GM21381 (cell line): Measurements from ENCODE around the gene TCEANC2.
"Not testable (repeated sequence)": the region's sequence is repeated elsewhere in the genome, so short reads cannot be mapped to it uniquely, and the experiment has no call there.

ENCODE experiments used
- ATAC-seq: cut with Tn5 transposase; IDR thresholded peaks from one replicate; pipeline ENCODE4 v1.9.1; 2021; ENCODE audit warnings: mild to moderate bottlenecking, moderate library complexity; ENCODE audit not compliant: unreplicated experiment

Gene TCEANC2

DNA sequence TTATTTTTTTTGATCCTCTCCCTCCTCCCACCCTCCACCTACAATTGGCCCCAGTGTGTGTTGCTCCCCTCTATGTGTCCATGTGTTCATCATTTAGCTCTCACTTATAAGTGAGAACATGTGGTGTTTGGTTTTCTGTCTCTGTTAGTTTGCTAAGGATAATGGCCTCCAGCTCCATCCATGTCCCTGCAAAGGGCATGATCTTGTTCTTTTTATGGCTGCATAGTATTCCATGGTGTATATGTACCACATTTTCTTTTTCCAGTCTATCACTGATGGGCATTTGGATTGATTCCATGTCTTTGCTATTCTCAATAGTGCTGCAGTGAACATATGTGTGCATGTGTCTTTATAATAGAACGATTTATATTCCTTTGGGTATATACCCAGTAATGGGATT, 28.6 kb upstream of the TCEANC2 start:
- not testable (repeated sequence) for ATAC-seq

DNA sequence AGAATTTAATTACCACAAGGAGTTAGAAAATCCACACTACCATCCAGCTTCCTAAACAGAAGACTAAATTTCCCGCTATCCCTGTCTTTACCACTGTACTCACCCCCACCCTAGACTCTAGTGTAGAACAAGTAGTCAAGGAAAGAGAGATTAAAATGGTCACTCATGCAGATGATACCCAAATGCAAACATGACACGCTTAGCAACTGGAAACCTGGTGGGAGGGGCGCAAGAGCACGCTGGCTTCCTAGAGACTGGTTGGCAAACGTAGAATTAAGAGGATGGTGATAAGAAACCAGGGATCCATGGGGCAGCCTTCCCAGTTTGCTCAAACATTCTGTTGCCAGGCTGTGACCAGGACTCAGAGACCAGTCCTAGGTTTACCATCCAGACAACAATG, 25.6 kb upstream of the TCEANC2 start:
- ATAC-seq: no peak

DNA sequence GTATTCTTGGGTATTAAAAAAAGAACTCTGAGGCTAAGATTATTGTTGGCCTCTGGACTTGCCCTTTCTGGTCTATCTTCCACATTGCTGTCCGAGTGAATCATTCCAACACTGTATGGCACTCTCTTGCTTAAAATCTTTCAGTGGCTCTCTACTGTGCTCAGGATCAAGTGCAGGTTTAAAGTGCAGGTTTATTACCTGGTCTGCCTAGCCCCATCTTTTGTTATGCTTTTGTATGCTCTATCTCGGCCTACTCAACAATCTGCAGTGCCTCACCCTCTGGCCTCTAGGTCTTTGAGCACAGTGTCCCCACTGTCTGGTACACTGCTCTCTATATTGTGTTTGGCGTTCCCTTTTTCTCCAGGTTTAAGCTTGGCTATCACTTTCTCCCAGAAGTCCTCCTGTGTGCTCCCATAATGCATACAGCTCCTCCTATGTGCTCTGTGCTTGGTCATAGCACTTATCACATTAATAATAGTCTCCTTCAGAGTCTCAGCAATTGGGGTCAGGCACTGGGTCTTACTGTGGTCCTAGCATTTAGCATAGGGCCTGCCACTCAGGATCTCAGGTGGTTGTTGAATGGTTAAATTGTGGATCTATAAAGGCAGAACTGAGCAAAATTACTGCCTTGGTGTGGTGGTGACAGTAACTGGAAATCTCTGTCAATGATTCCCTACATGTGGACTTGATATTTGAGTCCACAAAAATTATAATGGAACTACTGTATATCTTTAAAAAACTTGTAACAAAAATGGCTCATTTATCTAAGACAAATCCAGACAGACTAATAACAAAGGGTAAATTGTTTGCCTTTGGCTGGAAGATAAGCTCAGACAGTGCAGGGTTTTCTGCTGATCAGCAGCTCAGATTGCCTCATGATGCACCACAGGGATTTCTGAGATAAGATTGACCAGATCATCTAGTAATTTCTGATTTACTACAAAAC, 24.8 kb upstream of the TCEANC2 start:
- ATAC-seq: no peak

DNA sequence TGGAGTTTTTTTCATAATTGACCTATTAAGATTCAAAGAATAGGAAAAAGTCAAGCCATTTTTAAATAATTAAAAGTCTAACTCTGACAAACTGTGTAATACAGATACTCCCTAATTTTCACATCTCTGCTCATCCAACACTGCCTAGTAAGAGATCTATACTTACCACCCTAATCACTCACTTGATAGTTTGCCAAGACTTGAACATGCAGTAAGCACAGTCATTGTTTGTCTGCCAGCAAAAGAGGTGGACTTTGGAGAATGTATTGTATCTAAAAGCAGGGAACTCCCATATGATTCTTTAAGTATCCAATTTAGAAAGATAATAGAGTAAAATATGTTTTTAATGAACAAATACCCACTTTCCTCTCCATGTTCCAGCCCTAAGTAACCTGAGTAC, 15.9 kb upstream of the TCEANC2 start:
- ATAC-seq: no peak

DNA sequence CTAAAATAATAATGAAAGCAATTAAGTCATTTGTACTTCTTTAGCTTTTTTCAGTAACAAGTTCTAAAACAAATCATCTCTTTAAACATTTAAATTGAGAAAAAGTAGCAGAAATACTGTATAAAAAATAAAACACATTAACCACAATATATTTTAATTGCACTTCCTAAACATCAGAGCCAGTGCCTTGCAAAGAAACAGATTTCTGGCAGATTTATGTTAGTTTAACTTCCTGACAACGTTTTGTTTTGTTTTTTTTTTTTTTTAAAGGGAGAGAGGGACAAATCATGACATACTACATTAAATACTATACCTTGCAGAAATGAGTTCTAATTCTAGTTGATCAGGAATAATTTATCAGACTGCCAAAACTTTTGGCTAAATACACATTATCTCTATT, 11.6 kb upstream of the TCEANC2 start:
- ATAC-seq: no peak

DNA sequence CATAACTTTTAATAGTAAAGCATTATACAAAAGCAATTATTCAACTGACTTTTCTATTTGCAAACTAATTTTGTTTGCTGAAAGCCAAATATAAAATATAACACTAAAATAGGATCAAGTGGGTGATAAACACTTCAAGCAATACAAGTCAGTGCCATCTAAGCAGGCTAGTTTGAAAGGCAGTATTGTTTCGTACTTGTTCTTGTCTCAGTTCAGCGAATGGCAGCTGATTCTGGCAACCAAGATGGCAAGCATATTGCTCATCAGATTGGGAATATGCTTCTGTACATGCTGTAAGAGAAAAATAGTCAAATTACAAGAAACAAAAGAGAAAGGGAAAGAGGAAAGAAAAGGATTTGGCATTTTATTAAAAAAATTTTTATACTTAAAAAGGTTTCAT, 7.9 kb upstream of the TCEANC2 start:
- ATAC-seq: no peak

DNA sequence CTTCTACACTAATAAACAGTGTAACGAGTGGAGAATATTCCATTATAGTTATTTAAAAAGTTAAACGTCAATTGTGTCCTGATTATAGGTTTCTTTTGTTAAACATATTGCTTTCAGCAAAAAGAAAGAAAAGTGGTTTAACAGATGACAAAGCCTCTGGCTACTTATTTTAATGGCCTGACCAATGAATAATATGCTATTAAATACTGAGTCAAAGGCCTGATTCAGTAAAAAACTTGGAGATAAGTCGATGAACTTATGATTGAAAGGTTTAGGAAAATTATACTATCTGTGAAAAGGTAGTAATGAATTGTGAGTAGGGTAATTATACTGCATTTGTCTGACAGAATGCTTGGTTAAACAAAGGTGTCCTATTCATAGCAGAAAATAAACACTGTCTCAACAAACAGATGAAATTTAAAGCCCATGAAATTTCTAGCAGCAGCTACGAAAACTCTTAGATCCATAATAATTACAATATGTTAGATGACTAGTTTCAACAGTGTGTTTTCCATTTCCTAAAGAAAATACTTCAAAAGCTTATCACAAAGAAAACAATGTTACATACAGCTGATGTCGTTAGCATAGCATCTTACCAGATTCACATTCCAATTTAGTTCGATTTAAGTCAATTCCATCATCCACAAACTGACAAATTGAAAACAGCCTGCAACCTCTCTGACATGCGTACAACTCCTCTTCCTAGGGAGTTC, 6.6 kb upstream of the TCEANC2 start:
- ATAC-seq: no peak

DNA sequence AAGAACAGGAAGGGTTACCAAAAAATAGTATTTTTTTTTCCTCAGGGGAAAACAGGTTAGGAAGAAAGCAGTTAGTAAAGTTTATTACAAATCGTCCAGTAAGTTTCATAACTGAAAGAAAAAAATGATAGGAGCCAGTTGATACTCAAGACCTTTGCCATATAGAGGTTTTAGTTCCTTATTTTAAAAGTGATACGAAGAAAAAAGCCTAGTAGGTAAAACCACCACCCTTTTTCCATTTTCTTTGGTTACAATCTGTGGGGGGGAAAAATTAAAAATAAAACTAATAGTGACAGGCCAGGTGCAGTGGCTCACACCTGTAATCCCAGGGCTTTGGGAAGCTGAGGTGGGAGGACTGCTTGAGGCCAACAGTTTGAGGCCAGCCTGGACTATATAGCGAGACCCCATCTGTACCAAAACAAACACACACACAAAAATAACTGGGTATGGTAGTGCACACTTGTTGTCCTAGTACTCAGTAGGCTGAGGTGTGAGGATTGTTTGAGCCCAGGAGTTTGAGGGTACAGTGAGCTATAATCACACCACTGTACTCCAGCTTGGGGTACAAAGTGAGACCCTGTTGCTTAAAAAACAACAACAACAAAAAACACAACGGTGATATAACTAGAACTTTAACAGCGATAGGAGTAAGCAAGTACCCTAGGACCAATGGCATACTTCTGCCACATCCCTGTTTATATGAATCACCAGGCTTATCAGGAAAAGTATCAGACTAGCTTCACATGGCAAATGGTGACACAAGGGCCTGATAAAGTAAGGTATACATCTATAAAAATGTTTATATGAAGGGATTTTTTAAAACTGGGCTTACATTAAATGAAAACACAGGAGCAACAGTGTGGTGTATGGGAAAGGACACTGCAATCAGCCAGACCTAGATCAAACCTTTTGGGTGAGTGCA, 5.8 kb upstream of the TCEANC2 start:
- no peak for ATAC-seq

DNA sequence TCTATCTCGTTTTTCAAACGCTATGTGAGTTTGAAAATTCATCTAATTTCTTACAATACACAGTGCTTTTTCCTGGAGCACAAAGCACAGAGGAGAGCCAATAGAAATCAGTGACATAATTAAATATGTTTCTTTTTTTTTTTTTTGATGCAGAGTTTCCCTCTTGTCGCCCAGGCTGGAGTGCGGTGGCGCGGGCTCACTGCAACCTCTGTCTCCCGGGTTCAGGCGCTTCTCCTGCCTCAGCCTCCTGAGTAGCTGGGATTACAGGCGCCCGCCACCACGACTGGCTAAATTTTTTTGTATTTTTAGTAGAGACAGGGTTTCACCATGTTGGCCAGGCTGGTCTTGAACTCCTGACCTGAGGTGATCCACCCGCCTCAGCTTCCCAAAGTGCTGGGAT, 3.0 kb upstream of the TCEANC2 start:
- ATAC-seq: not testable (repeated sequence)

DNA sequence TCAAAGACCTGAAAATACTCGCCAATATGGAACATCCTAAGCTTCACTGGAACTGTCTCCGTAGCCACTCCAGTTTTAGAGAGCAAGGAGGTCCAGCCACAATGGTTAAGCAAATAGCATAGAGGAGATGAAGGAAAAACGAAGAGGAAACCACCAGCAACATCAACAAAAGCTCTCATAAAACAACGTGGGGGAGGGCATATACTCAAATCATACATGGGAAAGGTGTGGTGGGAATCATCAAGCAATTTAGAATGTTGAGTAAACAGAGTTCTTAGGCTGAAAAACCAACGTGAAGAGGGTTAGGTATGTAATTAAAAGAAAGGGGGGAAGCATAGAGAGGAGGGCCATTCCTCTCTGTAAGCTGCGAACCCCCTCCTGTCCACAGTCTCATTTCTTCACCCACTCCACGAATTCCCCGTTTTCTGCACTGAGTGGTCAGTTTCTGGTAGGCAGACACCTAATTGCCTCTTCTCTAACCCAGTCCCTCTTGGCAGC, 1.4 kb upstream of the TCEANC2 start:
- no peak for ATAC-seq

DNA sequence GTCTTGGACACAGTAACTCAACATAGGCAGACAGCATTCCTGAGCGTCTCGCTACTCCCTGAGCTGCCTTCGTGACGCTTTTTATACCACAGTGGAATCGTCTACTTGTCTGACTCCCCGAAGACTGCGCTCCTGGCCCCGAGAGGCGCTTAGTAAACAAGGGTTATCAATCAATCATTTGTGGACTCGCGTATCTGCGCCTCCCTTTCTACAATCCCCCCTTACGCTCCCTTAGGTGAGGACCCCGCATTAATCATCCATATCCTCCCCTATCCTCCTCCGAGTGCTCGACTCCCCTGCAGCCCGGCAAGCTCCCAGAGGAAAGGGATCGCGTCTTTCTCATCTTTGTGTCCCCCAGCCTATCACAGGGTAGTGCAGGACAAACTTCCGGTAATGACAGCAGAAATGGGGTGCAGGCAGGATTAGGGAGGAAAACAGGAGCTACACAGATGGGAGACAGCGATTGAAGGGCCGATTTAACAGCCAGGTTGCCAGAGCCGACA, 926 bp upstream of the TCEANC2 start:
- no peak for ATAC-seq

DNA sequence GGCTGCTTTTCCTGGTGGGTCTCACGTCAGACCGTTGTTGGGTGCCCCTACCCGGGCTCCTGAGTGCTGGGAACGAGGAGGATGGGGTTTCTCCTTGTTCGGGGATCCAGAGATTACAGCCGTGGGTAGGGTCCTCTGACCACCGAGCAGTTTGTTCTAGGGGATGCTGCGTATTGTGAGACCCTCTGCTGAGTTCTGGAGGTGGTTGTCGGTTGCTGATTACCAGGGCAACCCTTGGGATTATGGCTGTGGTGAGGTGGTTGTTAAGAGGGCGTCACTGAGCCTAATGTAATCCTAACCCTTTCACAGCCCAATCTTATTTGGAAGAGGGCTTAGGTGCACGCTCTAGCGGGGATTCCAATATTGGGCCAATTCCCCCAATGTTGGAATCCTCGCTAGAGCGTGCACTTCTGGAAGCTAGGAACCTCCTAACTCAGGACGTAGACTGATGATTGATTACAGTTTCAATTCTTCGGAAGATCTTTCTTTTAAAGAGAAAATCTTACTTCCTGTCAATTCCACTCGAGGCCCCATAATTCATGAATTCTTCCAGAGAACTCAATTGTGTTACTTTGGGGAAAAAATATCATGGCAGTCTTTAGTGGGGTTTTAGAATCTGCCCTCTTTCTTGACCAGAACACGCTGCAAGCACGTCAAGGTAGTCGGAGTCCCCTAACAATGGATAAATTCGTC, 483 bp downstream of the TCEANC2 start:
- ATAC-seq: no peak

DNA sequence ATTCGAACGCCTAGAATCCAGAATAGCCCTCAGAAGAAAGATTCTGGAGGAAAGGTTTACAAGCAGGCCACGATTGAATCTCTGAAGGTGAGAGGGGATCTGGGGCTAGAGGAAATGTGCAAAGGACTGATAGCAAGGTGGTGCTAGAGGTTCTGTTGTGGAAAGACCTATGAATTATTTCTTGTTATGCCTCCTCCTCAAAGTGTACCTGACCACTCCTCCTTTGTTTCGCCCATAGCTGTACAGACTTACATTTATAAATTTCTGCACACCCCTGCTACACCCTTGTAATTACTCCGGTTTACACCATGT, 986 bp downstream of the TCEANC2 start:
- ATAC-seq: no peak

DNA sequence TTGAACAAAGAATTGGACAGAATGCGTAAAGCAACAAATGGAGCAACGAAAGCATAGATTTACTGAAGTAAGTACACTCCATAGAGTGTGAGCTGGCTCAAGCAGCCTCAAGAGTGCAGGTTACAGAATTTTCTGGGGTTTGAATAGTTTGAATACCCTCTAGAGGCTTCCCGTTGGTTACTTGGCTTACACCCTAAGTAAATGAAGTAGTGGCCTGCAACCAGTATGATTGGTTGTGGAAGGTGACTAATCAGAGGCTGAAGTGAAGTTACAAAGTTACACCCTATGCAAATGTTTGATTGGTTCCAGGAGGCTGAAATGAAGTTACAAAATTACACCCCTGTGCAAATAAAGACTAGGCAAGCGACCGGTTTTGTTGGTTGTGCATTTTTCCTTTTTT, 10.9 kb downstream of the TCEANC2 start:
- ATAC-seq: no peak

DNA sequence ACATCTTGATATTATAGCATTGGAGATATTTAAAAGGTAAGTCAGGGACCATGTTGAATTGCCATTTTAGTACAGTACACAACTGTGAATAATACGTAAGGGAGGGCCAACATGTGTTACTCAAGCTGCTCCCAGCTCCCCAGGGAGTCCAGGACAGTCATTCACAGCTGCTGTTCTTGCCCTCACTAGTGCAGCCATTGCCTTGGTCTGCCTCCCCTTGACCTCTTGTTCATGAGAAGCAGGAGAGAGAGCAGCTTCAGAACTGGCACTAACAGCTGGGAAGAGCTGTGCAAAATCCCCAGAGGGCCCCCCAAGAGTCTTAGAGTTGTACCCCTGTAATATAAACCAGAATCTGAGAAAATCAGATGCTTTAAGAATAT, 16.4 kb downstream of the TCEANC2 start:
- ATAC-seq: no peak

DNA sequence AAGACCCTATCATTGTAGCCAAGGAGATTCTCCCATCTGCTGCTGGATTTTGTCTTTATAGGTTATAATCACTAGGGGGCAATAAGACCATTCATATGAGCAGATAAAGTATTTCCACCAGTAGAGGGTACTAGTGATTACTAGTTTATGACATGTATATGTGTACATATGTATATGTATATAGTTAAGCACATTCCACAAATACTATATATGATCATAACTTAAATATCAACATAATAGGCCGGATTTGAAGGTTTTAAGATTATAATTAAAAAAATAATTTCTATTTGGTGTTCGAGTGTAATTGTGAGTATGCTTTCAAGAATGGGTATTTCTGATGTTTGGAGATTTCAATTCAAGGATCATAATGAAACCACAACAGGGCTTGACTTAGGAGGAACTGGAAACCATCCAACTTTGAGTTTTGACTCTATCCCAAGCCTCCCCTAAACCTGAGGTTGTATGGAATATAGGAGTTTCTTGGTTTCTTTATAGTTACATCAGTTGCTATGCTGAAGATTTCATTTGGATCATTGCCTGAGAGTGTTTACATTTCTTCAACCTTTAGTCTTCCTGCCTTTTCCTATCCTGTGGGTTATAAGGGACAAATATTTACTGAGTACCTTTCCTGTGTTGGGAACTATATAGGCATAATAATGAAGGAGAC, 16.9 kb downstream of the TCEANC2 start:
- ATAC-seq: no peak

DNA sequence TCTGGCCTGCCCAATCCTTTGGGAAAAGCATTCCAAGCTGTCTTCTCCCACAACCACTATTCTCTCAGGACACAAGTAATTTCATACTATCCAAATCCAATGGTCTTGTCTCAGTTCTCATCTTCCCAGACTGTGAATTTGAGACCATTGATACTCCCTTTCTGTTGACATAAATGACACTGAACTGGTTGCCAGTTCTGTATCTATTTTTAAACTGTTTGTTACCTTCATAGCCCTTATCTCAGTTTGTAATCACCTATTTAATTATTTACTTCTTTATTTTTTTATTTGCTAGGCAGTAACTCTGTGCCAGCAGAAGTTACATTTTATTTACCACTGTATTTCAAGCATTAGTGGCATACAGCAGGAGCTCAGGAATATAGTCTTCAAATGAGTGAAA, 24.0 kb downstream of the TCEANC2 start:
- no peak for ATAC-seq

DNA sequence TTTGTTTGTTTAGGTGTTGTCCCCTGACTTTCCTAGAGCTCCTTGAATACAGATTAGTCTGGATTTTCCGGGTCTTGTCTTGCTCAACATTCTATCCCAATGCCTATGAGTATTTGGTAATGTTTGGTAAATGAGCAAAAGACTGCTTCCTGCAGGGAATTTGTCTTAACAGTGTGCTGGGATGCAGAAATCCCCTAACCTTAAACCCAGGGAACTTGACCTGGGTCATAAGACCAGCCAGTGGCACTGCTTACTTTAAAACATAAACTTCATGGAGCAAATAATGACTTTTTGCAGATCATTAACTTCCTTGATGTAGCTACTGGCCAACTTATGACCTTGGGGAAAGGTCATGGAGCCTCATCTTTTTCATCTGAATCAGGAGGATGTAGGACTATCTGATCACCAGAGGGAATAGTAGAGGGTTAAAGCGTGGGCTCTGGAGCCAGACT, 27.2 kb downstream of the TCEANC2 start:
- ATAC-seq: no peak

DNA sequence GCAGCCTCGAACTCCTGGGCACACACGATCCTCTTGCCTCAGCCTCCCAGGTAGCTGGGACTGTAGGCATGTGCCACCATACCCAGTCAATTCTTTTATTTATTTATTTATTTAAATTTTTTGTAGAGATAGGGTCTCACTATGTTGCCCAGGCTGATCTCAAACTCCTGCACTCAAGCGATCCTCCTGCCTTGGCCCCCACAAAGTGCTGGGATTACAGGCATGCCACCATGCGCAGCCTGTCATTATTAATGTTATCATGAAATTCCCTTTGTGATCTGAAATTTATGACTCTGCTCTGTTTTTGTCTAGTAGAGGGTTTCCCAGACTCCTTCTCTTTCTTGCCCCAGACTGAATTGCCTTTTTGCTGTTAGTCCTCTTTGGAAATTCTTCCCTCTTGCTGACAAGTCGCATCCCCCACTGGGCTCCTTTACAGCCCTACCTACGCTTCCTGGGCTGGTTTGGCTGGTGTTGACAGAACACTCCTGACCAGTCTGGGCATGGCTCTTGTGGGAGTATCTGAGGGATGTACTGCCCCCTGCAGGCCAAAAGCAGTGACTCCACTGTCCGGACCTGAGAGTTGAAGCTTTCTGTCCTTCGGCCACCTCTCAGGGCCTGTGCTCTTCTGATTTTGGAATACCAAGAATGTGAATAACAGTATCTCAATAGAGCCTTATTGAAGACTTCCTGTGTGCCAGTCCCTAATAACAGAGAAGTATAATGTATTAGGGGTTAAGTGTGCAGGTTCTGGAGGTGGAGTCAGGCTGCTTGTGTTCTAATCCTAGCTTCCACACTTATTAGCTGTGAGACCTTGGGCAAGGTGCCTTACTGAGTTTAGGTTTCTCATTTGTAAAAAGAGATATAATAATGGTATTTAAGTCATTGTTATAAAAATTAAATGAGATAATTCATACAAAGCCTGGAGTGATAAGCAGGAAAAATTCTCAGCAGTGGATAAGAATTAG, 28.2 kb downstream of the TCEANC2 start:
- ATAC-seq: no peak
